Bronchial epithelial cell (primary cell): ENCODE measurements around the gene LRRC59. TPM values are rescaled to one million over a fixed set of nuclear protein-coding genes. Genes with fewer than 3 reads are reported as not detected.

Experiments used
- DNase-seq: peaks from one replicate; pipeline ENCODE4 v3.0.0-alpha.2; 2010; ENCODE audit warnings: low read depth
- FAIRE-seq: peaks from 2 replicates; lab custom pipeline; 2011; peaks lifted over from hg19 to GRCh38; lab: Jason Lieb, UNC
- H3K27me3 ChIP-seq: 2 replicates; pipeline ENCODE4 v1.5.1; 2011; ENCODE audit warnings: low read length; ENCODE audit not compliant: control insufficient read depth, insufficient read depth
- H3K36me3 ChIP-seq: 2 replicates; pipeline ENCODE4 v1.5.1; 2011; ENCODE audit warnings: low read length; ENCODE audit not compliant: control insufficient read depth, insufficient read depth
- H3K4me3 ChIP-seq: 2 replicates; pipeline ENCODE4 v1.5.1; 2011; ENCODE audit warnings: mild to moderate bottlenecking, low read depth, low read length, control low read depth
- CTCF ChIP-seq: IDR thresholded peaks from 2 replicates; pipeline ENCODE4 v1.5.1; 2011; ENCODE audit warnings: mild to moderate bottlenecking, moderate library complexity, low read length, control low read depth, inconsistent platforms; ENCODE audit not compliant: insufficient read depth, severe bottlenecking
- total RNA-seq: library from RNA; depleted of rRNA; stranded (reverse); fragments of >200 nt; gene quantifications from 2 replicates; pipeline ENCODE4 v1.2.1, GENCODE V29; 2014

The LRRC59 gene
- total RNA-seq, 1 donor from 2014 or later = 235 TPM

DNA sequence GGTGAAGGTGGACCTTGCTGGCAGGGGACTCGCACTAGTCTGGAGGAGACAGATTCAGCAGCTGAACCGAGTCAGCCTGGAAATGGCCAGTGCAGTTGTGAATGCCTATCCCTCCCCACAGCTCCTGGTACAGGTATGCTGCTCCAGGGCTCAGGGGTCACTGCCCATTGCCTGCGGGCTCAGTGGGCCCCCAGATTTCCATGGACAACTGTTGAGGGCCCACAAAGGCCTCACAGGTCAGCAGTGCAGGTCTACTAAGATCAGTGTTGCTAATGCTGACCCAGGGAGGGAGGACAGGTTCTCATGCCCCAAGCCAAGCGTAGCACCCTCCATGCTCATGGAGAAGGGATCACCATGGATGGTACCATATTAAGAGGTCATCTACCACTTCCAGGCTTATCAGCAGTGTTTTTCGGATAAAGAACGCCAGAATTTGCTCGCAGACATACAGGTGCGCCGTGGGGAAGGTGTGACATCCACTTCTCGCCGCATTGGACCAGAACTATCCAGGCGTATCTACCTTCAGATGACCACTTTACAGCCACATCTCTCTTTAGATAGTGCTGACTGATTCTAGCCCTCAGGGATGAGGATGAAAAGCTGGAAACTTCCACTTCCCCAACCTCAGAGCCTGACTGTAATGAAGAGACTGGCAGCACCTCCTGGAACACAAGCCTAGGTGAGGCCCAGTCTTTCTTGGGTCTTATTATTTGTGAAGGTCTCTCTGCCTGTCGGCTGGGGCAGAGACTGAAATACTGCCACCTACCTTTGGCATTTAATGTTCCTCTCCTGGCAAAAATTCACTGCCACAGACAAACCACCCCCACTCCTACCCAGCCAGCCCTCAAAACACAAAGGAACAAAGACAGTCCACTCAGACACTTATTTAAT lies 16.7 kb downstream of the LRRC59 start:
- FAIRE-seq (peak; percentile 77), DNase-seq (peak; percentile 15)
- Histone ChIP-seq H3K36me3 (peaks cover 22% of the 10 kb centered on the region), H3K4me3 (no peak overlapping the region), H3K27me3 (no peaks in the 10 kb centered on the region)
- TF ChIP-seq CTCF = peak; percentile 34

DNA sequence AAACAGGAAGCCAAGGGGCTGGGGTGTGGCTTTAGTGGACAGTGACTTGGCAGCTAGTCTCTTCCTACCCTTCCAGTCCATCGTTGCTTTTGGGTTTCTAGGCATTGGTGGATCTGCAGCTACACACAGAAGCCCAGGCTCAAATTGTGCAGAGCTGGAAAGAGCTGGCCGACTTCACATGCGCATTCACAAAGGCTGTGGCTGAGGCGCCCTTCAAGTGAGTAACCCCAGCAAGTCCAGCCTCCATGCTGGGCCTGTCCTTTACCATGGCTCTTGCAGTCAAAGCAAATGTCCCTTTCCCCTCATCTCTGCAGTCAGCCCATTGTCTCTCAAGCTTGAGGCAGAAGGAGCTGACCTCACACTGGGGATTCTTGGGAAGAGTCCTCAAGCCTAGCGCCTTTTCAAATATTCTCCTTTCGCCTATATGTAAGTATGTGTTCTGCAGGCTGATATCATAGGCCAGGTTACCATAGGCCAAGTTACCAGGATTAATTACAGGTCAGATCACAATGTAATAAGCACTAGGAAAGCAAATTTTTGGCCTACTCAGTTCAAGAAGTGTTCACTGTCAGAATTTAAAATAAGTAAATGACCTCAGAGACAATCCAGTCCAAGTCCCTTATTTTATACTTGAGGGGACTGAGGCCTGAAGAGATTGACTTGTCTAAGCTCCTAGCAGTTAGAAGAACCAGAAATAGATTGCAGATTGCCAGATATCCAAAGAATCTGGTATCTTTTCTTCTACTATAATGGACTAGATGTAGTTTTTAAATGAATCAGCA lies 17.8 kb downstream of the LRRC59 start:
- no peak for DNase-seq
- Histone ChIP-seq H3K27me3 (no peaks in the 10 kb centered on the region), H3K36me3 (peaks cover 15% of the 10 kb centered on the region), H3K4me3 (no peak overlapping the region)
- no peak for TF ChIP-seq CTCF
- no peak for FAIRE-seq

DNA sequence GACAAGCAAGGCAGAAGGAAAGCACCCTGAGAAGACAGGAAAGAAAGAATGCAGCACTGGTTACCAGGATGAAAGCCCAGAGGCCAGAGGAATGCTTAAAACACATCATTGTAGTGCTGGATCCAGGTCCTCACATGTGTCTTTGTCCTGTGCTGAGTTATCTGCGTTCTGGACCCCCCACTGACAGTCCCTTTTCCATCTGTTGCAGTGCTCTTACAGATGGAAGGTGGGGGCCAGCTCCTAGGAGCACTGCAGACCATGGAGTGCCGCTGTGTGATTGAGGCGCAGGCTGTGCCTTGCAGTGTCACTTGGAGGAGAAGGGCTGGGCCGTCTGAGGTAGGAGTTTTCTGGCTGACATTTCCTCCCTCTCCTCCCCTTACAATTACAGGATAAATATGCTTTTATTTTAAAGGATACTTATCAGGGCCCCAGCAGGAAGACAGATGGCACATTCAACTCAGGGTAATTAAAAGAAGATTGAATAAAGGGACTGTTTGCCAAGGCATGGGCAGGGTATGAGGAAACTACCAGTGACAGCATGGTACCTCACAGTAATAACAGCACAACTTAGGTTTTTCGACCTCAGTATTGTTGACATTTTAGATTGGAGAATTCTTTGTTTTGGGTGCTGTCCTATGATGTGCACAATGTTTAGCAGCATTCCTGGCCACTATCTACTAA lies 21.3 kb downstream of the LRRC59 start:
- FAIRE-seq = no peak
- H3K4me3 ChIP-seq = no peak overlapping the region
- DNase-seq = no peak
- peaks cover 1% of the 10 kb centered on the region for H3K36me3 ChIP-seq
- no peaks in the 10 kb centered on the region for H3K27me3 ChIP-seq
- no peak for TF ChIP-seq CTCF

DNA sequence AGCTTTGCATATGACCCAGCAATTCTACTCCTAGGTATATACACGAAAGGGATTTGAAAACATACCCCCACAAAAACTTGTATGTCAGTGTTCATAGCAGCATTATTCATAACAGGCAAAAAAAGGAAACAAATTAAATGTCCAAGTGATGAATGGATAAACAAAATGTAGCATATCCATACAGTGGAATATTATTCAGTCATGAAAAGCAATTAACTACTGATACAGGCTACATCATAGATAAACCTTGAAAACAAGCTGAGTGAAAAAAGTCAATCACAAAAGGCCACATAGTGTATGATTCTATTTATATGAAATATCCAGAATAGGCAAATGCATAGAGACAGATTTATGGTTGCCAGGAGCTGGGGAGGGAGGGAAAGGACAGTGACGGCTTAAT lies 23.6 kb downstream of the LRRC59 start:
- H3K36me3 ChIP-seq = peaks cover 14% of the 10 kb centered on the region
- DNase-seq (no peak), FAIRE-seq (no peak)
- TF ChIP-seq CTCF = no peak
- H3K27me3 ChIP-seq = no peaks in the 10 kb centered on the region
- H3K4me3 ChIP-seq = peak overlapping the region; percentile 78

DNA sequence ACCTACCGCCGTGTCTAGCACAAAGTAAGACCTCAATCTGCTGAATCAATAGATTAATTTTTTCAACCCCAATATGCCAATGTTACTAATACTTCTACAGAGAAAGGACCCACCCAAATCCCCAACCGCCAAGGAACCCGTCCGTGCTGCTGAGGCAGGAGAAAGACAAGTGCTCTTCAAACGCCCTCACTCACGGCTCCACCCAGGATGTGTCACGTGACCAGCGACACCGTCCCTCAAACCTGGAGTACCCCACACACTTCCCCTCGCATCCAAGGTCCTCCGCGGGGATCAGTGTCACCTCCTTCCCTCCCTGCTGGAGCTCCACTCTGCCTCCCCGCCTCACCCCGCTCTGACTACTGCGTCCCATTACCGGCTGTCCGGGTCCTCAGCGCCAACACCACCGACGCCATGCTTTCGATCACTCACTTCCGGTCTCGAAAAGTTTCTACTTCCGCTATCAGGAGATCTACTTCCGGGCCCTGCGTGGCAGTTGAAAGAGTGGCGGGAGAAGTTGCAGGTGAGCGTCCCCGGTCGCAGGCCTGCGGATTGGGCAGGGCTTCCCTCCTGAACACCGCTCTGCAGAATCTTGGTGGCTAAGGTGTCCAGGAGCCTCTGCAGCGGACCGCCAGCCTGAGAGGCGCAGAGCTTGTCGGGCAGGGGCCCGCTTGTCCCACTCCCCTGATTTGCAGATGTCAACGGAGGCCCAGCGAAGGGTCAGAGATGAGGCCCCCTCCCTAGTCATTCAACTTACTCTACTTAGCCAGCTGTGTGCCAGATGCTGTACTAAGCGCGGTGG lies 24.4 kb downstream of the LRRC59 start, which contains the start of the genes EME1 and MRPL27:
TSS of gene EME1 (plus strand) at position 472 of the 799 bp plus-strand sequence. CDS start 1,980 bp downstream, outside the sequence.
TSS of gene MRPL27 (minus strand) at position 427 of the 799 bp plus-strand sequence. CDS start at position 413, 14 bp downstream.
- no peaks in the 10 kb centered on the region for H3K27me3 ChIP-seq
- H3K36me3 ChIP-seq = peaks cover 18% of the 10 kb centered on the region
- DNase-seq (peak; percentile 78), FAIRE-seq (no peak)
- peak within 1 kb of the TSS; percentile 78 for H3K4me3 ChIP-seq
- TF ChIP-seq CTCF = no peak
